Right hindlimb (tissue), 1 donor: ENCODE data around the gene LRRC66.

Experiments used
- DNase-seq: peaks from one replicate; pipeline ENCODE4 v3.0.0-alpha.2; 2018

Gene LRRC66

GRCh38 chr4:52012651-52013050 is 7.5 kb downstream of the LRRC66 start:
- DNase-seq: no peak

- no peak for DNase-seq
Observed at GRCh38 chr4:52010986-52011385, 9.2 kb downstream of the LRRC66 start.

- DNase-seq: no peak
Observed at GRCh38 chr4:52006887-52007286, 13.3 kb downstream of the LRRC66 start.

GRCh38 chr4:52005604-52006273 is 14.4 kb downstream of the LRRC66 start:
- no peak for DNase-seq

- no peak for DNase-seq
Observed at GRCh38 chr4:52004414-52004813, 15.7 kb downstream of the LRRC66 start.

GRCh38 chr4:52001616-52002015 is 18.5 kb downstream of the LRRC66 start:
- no peak for DNase-seq

GRCh38 chr4:51999250-51999649 is 20.9 kb downstream of the LRRC66 start:
- no peak for DNase-seq

- DNase-seq: no peak
Observed at GRCh38 chr4:51998837-51999236, 21.3 kb downstream of the LRRC66 start.

- no peak for DNase-seq
Observed at GRCh38 chr4:51997647-51998046, 22.5 kb downstream of the LRRC66 start.

GRCh38 chr4:51995647-51996220 is 24.4 kb downstream of the LRRC66 start:
- DNase-seq: no peak

- no peak for DNase-seq
Observed at GRCh38 chr4:51965862-51966261, 54.3 kb downstream of the LRRC66 start.

GRCh38 chr4:51963841-51964517 is 56.2 kb downstream of the LRRC66 start:
- peak; percentile 27 for DNase-seq

GRCh38 chr4:51960486-51960885 is 59.7 kb downstream of the LRRC66 start:
- DNase-seq: no peak

- DNase-seq: no peak
Observed at GRCh38 chr4:51958199-51958968, 61.8 kb downstream of the LRRC66 start.
